K562 (cell line): ENCODE data around the gene ZNF787. TPM values are rescaled to one million over a fixed set of nuclear protein-coding genes. Genes with fewer than 3 reads are reported as not detected.

ENCODE experiments used
- ATAC-seq: fragments of 200-7000 bp; cut with Tn5 transposase; 3 replicates; pipeline ENCODE4 v1.9.1; 2020; ENCODE audit warnings: moderate library complexity
- BruUV-seq: library from RNA; stranded (reverse); fragments of 400-500 nt; replicated peaks from 2 replicates; lab custom pipeline; 2021; lab: Mats Ljungman, UMichigan
- CTCF ChIA-PET: fragments of 300-600 bp; formaldehyde crosslinking; extraction: SDS; loops from one replicate; lab custom pipeline; 2021; ENCODE audit warnings: low intra/inter-chr PET ratio; lab: Yijun Ruan, JAX
- POLR2A ChIA-PET: fragments of 300-600, 350-650 bp; sonication (Branson Sonifier 250); formaldehyde crosslinking; extraction: SDS; loops from one replicate; lab custom pipeline; 2021; ENCODE audit warnings: antibody characterized with exemption, inconsistent platforms; lab: Yijun Ruan, JAX
- DNase-seq, 4 experiments: peaks; one replicate each; pipeline versions ENCODE4 v3.0.0 to v3.0.0-alpha.2; 2011 to 2018; ENCODE audit warnings: low spot score in 3 of 4, mixed read lengths in 3 of 4; ENCODE audit errors: extremely low read depth in 1 of 4
- FAIRE-seq: peaks from 2 replicates; lab custom pipeline; 2011; peaks lifted over from hg19 to GRCh38; lab: Jason Lieb, UNC
- H2AFZ ChIP-seq: 2 replicates; pipeline ENCODE4 v1.6.0; 2011; ENCODE audit warnings: low read depth, low read length, control low read depth, inconsistent platforms
- H3K27ac ChIP-seq: fragments of 200-600 bp; 3 replicates; pipeline ENCODE4 v1.8.0; 2011; ENCODE audit warnings: low read depth, mild to moderate bottlenecking, control low read depth, inconsistent platforms, low read length, moderate library complexity, mixed read lengths; ENCODE audit errors: extremely low read depth
- H3K27me3 ChIP-seq, 2 experiments: fragments of 300-600 bp in 1 of 2; 2 replicates in 1 of 2; 3 replicates in 1 of 2; pipeline versions ENCODE4 v1.6.0 to v1.8.0; 2011; ENCODE audit warnings: inconsistent platforms in 2 of 2, low read length in 2 of 2, mild to moderate bottlenecking in 1 of 2, mixed read lengths in 1 of 2, moderate library complexity in 1 of 2; ENCODE audit not compliant: control insufficient read depth in 2 of 2, insufficient read depth in 2 of 2
- H3K36me3 ChIP-seq: fragments of 300-600 bp; 3 replicates; pipeline ENCODE4 v1.8.0; 2011; ENCODE audit warnings: mild to moderate bottlenecking, low read length, inconsistent platforms; ENCODE audit not compliant: control insufficient read depth, insufficient read depth
- H3K4me1 ChIP-seq, 2 experiments: fragments of 200-600 bp in 1 of 2; replicated peaks in 1 of 2; 2 replicates in 1 of 2; 3 replicates in 1 of 2; pipeline versions ENCODE4 v1.5.1 to v1.8.0; 2011; ENCODE audit warnings: inconsistent platforms in 2 of 2, low read length in 2 of 2, mild to moderate bottlenecking in 1 of 2, mixed read lengths in 1 of 2, moderate library complexity in 1 of 2; ENCODE audit not compliant: control insufficient read depth in 2 of 2, insufficient read depth in 2 of 2
- H3K4me2 ChIP-seq: 2 replicates; pipeline ENCODE4 v1.6.1; 2011; ENCODE audit warnings: low read length, control low read depth, inconsistent platforms, mixed read lengths; ENCODE audit not compliant: insufficient read depth
- H3K4me3 ChIP-seq: fragments of 200-600 bp; sonication (generic), shearing (Covaris generic); 2 replicates; pipeline ENCODE4 v1.5.1; 2016; ENCODE audit warnings: control low read depth, inconsistent platforms
- H3K79me2 ChIP-seq: fragments of 200-600 bp; 3 replicates; pipeline ENCODE4 v1.8.0; 2011; ENCODE audit warnings: low read length, inconsistent platforms; ENCODE audit not compliant: control insufficient read depth, insufficient read depth
- H3K9ac ChIP-seq, 2 experiments: 2 replicates each; pipeline versions ENCODE4 v1.6.0 to v1.6.1; 2011; ENCODE audit warnings: low read depth in 2 of 2, low read length in 2 of 2, control low read depth in 1 of 2, inconsistent platforms in 1 of 2, mild to moderate bottlenecking in 1 of 2, mixed read lengths in 1 of 2; ENCODE audit not compliant: insufficient read depth in 1 of 2
- H3K9me1 ChIP-seq: one replicate; pipeline ENCODE4 v1.6.0; 2011; ENCODE audit warnings: inconsistent platforms, mild to moderate bottlenecking, low read length, moderate library complexity; ENCODE audit not compliant: control insufficient read depth, insufficient read depth
- H3K9me3 ChIP-seq: replicated peaks from 2 replicates; pipeline ENCODE4 v1.5.1; 2011; ENCODE audit warnings: low read depth, low read length, inconsistent platforms; ENCODE audit not compliant: control insufficient read depth, insufficient read depth
- H4K20me1 ChIP-seq: replicated peaks from 2 replicates; pipeline ENCODE4 v1.6.1; 2011; ENCODE audit warnings: low read length, inconsistent platforms, mixed read lengths; ENCODE audit not compliant: control insufficient read depth, insufficient read depth
- ARID1B ChIP-seq: fragments of 450-650 bp; IDR thresholded peaks from 2 replicates; pipeline ENCODE4 v1.6.1; 2016; ENCODE audit warnings: antibody characterized with exemption, mild to moderate bottlenecking, inconsistent platforms
- POLR2G ChIP-seq: fragments of 200-400 bp; formaldehyde crosslinking; IDR thresholded peaks from 2 replicates; pipeline ENCODE4 v1.6.1; 2017; ENCODE audit warnings: low read depth, mild to moderate bottlenecking, antibody characterized with exemption, low read length, moderate library complexity
- ZNF589 ChIP-seq: fragments of 200-800 bp; sonication (Bioruptor generic); IDR thresholded peaks from 2 replicates; pipeline ENCODE4 v1.6.1; 2016; ENCODE audit warnings: low read depth, missing genetic modification characterization, missing compliant biosample characterization
- WGBS: fragments of 100-300 bp; shearing (Covaris generic); methylation state at CpG from one replicate; pipeline ENCODE4 v1.1.6; 2016; ENCODE audit warnings: low coverage, mixed read lengths; ENCODE audit not compliant: insufficient coverage; ENCODE audit errors: missing lambda C conversion rate; 5-methylcytosine and 5-hydroxymethylcytosine counted together
- in situ Hi-C: fragments of 300-500 bp; cut with MboI; formaldehyde crosslinking; loops from 4 replicates; pipeline ENCODE4 v1.15.0; 2018; ENCODE audit warnings: inconsistent platforms, mixed read lengths
- intact Hi-C: fragments of 100-400 bp; cut with micrococcal nuclease; formaldehyde crosslinking; loops from 2 replicates; pipeline ENCODE4 v1.14.2; 2022
- polyA plus RNA-seq, 8 experiments: library from polyadenylated mRNA; depleted of rRNA in 4 of 8; stranded (reverse) in 5 of 8; unstranded in 3 of 8; fragments of >200 nt; fragmentation: Nextera tagmentation in 2 of 8; fragmentation: Illumina TruSeq in 1 of 8; extraction: Ambion mirVana in 2 of 8; extraction: Trizol in 1 of 8; gene quantifications; 2 replicates each; pipeline versions ENCODE4 v1.2.1 to v1.2.3, GENCODE V29; 2011 to 2014; ENCODE audit warnings: inconsistent platforms in 1 of 8, missing spikeins in 1 of 8
- total RNA-seq, 7 experiments: library from RNA; depleted of rRNA in 6 of 7; stranded (reverse); fragments of >200 nt in 6 of 7; fragmentation: Illumina TruSeq in 2 of 7; extraction: Trizol in 2 of 7; gene quantifications; 2 replicates each; pipeline versions ENCODE4 v1.2.1 to v1.2.3, GENCODE V29; 2011 to 2021; ENCODE audit warnings: low replicate concordance in 1 of 7
- TF ChIP-seq, protein P1 (sequence below): sonication (generic); formaldehyde crosslinking; IDR thresholded peaks from 2 replicates; pipeline ENCODE4 v1.8.0; 2023; ENCODE audit warnings: mild to moderate bottlenecking, missing genetic modification reagents
- TF ChIP-seq, protein P2 (sequence below): fragments of 450-650 bp; IDR thresholded peaks from 2 replicates; pipeline ENCODE4 v1.6.1; 2016; ENCODE audit warnings: borderline replicate concordance

ZNF787 gene
- total and polyA plus RNA-seq, 9 of the 15 experiments (the other 6 are each of a cell fraction or from before 2014, with no cell fraction given): 0.45 to 77.6 (median 7.3) TPM

DNA sequence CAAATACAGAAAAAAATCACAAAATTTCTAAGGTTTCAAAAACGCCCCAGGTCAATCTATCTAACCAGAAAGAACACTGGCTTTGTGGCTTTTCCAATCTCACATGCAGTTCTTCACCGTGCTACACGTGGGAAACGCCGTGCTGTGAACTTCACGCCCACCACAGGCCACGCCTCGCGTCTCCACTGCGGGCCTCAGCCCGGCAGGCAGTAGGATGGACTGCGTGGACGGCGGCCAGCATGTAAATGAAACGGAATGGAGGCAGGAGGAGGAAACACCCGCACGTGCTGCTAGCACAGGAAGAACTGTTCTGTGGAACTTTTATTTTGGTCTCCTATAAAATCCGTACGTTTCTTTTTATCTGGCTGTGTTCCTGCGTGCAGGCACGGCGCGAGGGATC lies 23.8 kb downstream of the ZNF787 start:
- H3K79me2 ChIP-seq: peaks cover 68% of the 10 kb centered on the region
- ATAC-seq (no peak), DNase-seq (no peak), FAIRE-seq (no peak)
- no peak for TF ChIP-seq ARID1B
- peak; percentile 54; the same call in 1 of the 2 replicates for TF ChIP-seq POLR2G
- peaks cover 81% of the 10 kb centered on the region for H3K36me3 ChIP-seq
- ChIA-PET POLR2A (interaction anchor here (1.2 kb wide), 1 partner anchor 12 kb away, joined by 4 read pairs; no protein-coding TSS in a partner anchor), CTCF (no interaction called here)
- H3K27ac ChIP-seq: no peak overlapping the region
- no TSS peak for BruUV-seq
- H3K9ac ChIP-seq: no peak overlapping the region
- in situ Hi-C loops: no loop called here
- H3K4me1 ChIP-seq: peaks cover 0 to 9% of the 10 kb centered on the region in 2 experiments; a peak in 1 of 5 replicates
- H4K20me1 ChIP-seq: no peaks in the 10 kb centered on the region
- 93% methylated on average over 17 of the region's 23 CpGs for WGBS
- intact Hi-C loops: no loop called here
- no peaks in the 10 kb centered on the region for H3K27me3 ChIP-seq
- no peak overlapping the region for H2AFZ ChIP-seq
- H3K4me2 ChIP-seq: no peak overlapping the region
- peaks cover 13% of the 10 kb centered on the region for H3K9me3 ChIP-seq
- H3K9me1 ChIP-seq: no peaks in the 10 kb centered on the region
- no peak overlapping the region for H3K4me3 ChIP-seq

DNA sequence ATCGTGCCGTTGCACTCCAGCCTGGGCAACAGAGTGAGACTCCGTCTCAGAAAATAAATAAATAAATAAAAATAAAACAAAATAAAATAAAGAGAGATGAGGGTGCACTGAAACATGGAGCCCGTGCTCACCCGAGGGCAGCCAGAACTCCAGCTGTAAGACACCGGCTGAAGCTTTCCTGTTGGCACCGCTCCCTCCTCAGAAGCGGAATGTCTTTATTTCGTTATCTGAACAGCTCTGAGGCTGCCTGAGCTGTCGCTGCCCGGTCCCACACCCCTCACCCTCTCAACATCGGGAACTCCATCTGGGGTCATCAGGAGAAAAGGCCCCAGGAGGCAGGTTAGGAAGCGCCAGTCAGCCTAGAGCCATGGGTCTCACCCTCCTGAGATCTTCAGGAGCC lies 24.4 kb downstream of the ZNF787 start:
- BruUV-seq: no TSS peak
- no peak for FAIRE-seq
- in situ Hi-C loops: no loop called here
- Histone ChIP-seq H3K27ac (no peak overlapping the region), H3K4me2 (no peak overlapping the region), H4K20me1 (no peaks in the 10 kb centered on the region), H3K4me3 (no peak overlapping the region), H3K9ac (no peak overlapping the region), H3K36me3 (peaks cover 80% of the 10 kb centered on the region), H3K9me1 (no peaks in the 10 kb centered on the region), H2AFZ (no peak overlapping the region), H3K79me2 (peaks cover 68% of the 10 kb centered on the region), H3K4me1 (peaks cover 0 to 5% of the 10 kb centered on the region in 2 experiments; a peak in 1 of 5 replicates), H3K27me3 (no peaks in the 10 kb centered on the region), H3K9me3 (peaks cover 13% of the 10 kb centered on the region)
- CTCF ChIA-PET: no interaction called here
- no peak for DNase-seq
- intact Hi-C loops: no loop called here
- no peak for ATAC-seq
- 95% methylated on average over 9 of the region's 13 CpGs for WGBS
- POLR2A ChIA-PET: interaction anchor here (1.2 kb wide), 1 partner anchor 11 kb away, joined by 4 read pairs; no protein-coding TSS in a partner anchor
- no peak for TF ChIP-seq ZNF589 (CRISPR knock-in tag)
- TF ChIP-seq, protein P1, sequence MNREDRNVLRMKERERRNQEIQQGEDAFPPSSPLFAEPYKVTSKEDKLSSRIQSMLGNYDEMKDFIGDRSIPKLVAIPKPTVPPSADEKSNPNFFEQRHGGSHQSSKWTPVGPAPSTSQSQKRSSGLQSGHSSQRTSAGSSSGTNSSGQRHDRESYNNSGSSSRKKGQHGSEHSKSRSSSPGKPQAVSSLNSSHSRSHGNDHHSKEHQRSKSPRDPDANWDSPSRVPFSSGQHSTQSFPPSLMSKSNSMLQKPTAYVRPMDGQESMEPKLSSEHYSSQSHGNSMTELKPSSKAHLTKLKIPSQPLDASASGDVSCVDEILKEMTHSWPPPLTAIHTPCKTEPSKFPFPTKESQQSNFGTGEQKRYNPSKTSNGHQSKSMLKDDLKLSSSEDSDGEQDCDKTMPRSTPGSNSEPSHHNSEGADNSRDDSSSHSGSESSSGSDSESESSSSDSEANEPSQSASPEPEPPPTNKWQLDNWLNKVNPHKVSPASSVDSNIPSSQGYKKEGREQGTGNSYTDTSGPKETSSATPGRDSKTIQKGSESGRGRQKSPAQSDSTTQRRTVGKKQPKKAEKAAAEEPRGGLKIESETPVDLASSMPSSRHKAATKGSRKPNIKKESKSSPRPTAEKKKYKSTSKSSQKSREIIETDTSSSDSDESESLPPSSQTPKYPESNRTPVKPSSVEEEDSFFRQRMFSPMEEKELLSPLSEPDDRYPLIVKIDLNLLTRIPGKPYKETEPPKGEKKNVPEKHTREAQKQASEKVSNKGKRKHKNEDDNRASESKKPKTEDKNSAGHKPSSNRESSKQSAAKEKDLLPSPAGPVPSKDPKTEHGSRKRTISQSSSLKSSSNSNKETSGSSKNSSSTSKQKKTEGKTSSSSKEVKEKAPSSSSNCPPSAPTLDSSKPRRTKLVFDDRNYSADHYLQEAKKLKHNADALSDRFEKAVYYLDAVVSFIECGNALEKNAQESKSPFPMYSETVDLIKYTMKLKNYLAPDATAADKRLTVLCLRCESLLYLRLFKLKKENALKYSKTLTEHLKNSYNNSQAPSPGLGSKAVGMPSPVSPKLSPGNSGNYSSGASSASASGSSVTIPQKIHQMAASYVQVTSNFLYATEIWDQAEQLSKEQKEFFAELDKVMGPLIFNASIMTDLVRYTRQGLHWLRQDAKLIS: no peak
- TF ChIP-seq, protein P2, sequence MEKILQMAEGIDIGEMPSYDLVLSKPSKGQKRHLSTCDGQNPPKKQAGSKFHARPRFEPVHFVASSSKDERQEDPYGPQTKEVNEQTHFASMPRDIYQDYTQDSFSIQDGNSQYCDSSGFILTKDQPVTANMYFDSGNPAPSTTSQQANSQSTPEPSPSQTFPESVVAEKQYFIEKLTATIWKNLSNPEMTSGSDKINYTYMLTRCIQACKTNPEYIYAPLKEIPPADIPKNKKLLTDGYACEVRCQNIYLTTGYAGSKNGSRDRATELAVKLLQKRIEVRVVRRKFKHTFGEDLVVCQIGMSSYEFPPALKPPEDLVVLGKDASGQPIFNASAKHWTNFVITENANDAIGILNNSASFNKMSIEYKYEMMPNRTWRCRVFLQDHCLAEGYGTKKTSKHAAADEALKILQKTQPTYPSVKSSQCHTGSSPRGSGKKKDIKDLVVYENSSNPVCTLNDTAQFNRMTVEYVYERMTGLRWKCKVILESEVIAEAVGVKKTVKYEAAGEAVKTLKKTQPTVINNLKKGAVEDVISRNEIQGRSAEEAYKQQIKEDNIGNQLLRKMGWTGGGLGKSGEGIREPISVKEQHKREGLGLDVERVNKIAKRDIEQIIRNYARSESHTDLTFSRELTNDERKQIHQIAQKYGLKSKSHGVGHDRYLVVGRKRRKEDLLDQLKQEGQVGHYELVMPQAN: no peak
